ENCODE results near the gene FOXP1.

GRCh38 chr3:71482771-71483170 is 100.8 kb downstream of the FOXP1 start:
- no peak for TF ChIP-seq EZH2 (IDR thresholded peaks at IDR 0.05; ENCODE audit: insufficient read depth, poor library complexity, severe bottlenecking)
- no peak for TF ChIP-seq EZH2phosphoT487 (IDR thresholded peaks at IDR 0.05; ENCODE audit: insufficient read depth, low read depth)
